ENCODE results near the gene CLDN9. TPM values are rescaled to one million over a fixed set of nuclear protein-coding genes. Genes with fewer than 3 reads are reported as not detected.

The CLDN9 gene
- total RNA-seq, 1 experiment from 2014 or later: not detected

DNA sequence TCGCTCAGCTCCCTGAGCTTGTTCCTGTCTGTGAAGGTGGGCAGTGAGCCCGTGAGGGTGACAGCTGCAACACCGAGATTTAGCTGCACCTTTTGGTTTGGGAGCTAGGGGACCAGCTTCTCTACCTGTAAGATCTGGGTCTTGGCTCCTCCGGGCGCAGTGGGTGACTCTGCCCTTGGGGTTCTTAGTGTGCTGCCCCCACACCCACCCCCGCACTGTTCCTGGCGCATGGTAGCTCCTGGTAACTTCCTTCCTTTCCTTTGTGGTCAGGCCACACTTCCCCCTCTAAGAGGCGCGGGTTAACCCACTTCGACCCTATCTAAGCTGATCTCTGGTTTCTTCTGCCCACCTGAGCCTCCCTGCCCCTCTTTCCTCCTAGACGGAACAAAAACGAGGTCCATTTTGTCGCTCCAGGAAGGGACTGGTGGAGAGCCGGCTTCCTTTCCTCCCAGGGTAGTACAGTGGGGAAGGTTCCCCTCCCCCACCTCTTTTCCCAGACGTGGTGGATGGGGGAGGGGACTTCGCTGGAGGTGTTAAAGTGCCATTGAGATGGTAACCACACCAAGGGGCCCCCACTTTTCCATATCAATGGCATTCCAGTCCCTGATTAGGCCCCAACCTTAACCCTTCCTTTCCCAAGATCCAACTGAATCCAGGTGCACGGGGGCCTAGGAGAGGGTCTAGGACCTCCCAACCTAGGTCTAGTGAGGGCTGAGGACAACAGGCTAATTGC is 4.6 kb upstream of the CLDN9 start:
- Histone ChIP-seq H3K27me3 (ENCODE audit: low read length) (no peaks in the 10 kb centered on the region), H3K9me2 (replicated peaks; ENCODE audit: insufficient read depth, low read length) (no peaks in the 10 kb centered on the region), H3K4me2 (ENCODE audit: low read depth, low read length, poor library complexity, severe bottlenecking) (no peak overlapping the region), H3K79me2 (ENCODE audit: low read length) (no peaks in the 10 kb centered on the region), H3K9me3 (ENCODE audit: low read length) (no peaks in the 10 kb centered on the region), H3K9ac (ENCODE audit: low read length) (no peak overlapping the region), H3K27ac (ENCODE audit: low read length) (no peak overlapping the region), H2AFZ (ENCODE audit: low read length) (no peak overlapping the region), H4K20me1 (ENCODE audit: insufficient read depth, low read depth, low read length) (no peaks in the 10 kb centered on the region), H3K4me3 (ENCODE audit: low read length) (no peak overlapping the region), H3K36me3 (ENCODE audit: insufficient read depth, low read length) (no peaks in the 10 kb centered on the region), H3K4me1 (ENCODE audit: low read length) (peaks cover 3% of the 10 kb centered on the region)
- DNase-seq: no peak

DNA sequence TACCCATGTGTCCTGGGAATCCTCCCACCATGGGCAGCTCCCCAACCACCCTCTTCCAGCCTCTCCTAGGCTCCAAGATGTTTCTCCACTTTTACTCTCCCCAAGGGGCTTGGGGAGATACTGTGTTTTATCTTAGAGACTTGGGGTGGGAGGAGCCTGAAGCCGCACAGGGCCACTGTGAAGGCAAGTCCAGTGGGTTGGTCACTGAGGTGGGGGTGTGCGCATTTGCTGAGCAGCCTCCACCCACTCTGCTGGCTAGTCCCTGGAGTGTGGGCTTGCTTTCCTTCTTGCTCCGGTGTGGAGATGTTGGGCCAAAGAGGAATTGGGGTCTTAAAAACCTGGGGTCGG is 4.1 kb upstream of the CLDN9 start:
- no peaks in the 10 kb centered on the region for H3K36me3 ChIP-seq (ENCODE audit: insufficient read depth, low read length)
- H3K4me2 ChIP-seq (ENCODE audit: low read depth, low read length, poor library complexity, severe bottlenecking): no peak overlapping the region
- DNase-seq: no peak
- no peak overlapping the region for H3K9ac ChIP-seq (ENCODE audit: low read length)
- H3K9me2 ChIP-seq (replicated peaks; ENCODE audit: insufficient read depth, low read length): no peaks in the 10 kb centered on the region
- H4K20me1 ChIP-seq (ENCODE audit: insufficient read depth, low read depth, low read length): no peaks in the 10 kb centered on the region
- H3K79me2 ChIP-seq (ENCODE audit: low read length): no peaks in the 10 kb centered on the region
- no peaks in the 10 kb centered on the region for H3K9me3 ChIP-seq (ENCODE audit: low read length)
- peaks cover 3% of the 10 kb centered on the region for H3K4me1 ChIP-seq (ENCODE audit: low read length)
- H3K27ac ChIP-seq (ENCODE audit: low read length): no peak overlapping the region
- no peak overlapping the region for H2AFZ ChIP-seq (ENCODE audit: low read length)
- no peaks in the 10 kb centered on the region for H3K27me3 ChIP-seq (ENCODE audit: low read length)
- H3K4me3 ChIP-seq (ENCODE audit: low read length): no peak overlapping the region

DNA sequence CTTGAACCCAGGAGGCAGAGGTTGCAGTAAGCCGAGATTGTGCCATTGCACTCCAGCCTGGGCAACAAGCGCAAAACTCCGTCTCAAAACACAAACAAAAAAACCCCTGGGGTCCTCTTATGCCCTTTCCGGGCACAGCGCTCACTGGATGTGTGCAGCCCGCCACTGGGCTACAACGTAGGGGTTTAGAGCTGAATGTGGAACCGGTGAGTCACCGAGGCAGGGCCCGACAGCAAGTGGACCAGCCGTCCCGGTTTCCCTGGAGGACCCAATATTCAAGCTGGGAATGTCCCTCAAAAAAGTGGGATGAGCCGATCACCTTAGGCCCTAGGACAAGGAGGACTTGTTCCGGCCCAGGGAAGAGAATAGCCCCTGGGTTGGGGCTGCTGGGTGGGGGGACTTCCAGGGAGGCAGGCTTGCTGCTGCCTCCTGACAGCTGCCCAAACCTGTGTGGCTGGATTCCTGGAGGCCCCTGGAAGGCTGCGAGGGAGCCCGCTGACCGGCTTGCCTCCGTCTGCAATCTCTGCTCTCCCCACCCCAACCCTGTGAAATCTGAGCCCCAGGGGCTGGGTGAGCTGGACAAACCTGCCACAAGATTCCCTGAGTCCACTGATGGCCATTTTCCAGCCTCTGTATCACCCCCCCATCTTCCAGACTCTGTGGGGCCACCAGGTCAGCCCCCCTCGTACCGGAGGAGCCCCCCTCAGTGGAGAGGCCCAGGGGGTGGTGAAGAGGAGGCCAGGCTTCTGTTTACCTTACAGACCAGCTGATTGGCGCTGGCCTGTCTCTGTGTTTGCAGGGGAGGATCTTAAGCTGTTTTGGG is 2.9 kb upstream of the CLDN9 start:
- H3K9me3 ChIP-seq (ENCODE audit: low read length): no peaks in the 10 kb centered on the region
- H4K20me1 ChIP-seq (ENCODE audit: insufficient read depth, low read depth, low read length): no peaks in the 10 kb centered on the region
- no peak for DNase-seq
- no peaks in the 10 kb centered on the region for H3K27me3 ChIP-seq (ENCODE audit: low read length)
- no peak overlapping the region for H3K4me2 ChIP-seq (ENCODE audit: low read depth, low read length, poor library complexity, severe bottlenecking)
- H3K79me2 ChIP-seq (ENCODE audit: low read length): no peaks in the 10 kb centered on the region
- H3K27ac ChIP-seq (ENCODE audit: low read length): no peak overlapping the region
- no peaks in the 10 kb centered on the region for H3K9me2 ChIP-seq (replicated peaks; ENCODE audit: insufficient read depth, low read length)
- no peak overlapping the region for H3K4me3 ChIP-seq (ENCODE audit: low read length)
- peaks cover 2% of the 10 kb centered on the region for H3K4me1 ChIP-seq (ENCODE audit: low read length)
- H2AFZ ChIP-seq (ENCODE audit: low read length): no peak overlapping the region
- no peak overlapping the region for H3K9ac ChIP-seq (ENCODE audit: low read length)
- H3K36me3 ChIP-seq (ENCODE audit: insufficient read depth, low read length): no peaks in the 10 kb centered on the region

DNA sequence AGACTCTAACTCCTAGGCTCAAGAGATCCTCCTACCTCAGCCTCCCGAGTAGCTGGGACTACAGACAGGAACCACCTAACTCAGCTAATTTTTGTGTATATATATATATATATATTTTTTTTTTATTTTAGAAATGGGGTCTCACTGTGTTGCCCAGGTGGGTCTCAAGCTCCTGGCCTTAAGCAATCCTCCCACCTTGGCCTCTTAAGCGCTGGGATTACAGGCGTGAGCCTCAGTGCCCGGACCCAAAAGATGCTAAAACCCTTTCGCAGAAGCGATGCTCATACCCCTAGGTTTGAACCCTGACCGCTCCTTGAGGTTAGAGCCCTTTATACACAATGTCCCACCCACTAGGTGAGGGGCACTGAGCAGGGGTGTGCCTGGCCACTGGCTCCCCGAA is 2.2 kb upstream of the CLDN9 start:
- Histone ChIP-seq H3K9ac (ENCODE audit: low read length) (no peak overlapping the region), H3K4me2 (ENCODE audit: low read depth, low read length, poor library complexity, severe bottlenecking) (no peak overlapping the region)

DNA sequence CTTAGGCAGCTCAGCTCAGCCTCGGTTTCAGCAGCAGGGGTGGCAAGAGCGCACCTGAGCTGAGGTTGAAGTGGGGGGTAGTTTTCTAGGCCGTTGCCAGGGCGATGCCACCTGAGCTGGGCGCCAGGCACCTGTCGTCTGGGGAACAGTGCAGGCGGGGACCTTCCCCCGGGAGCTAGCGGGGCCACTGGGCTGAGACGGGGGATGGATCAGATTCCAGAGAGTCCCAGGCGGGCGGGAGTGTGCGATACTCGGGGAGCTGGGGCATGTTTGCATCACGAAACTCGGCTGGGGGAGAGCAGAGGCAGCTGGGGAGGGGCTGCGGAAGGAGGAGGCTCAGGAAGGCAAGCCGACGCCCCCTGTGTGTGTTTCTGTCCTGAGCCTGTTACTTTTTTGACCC is 477 bp upstream of the CLDN9 start:
- no peak for DNase-seq
- no peak overlapping the region for H3K9ac ChIP-seq (ENCODE audit: low read length)
- no peaks in the 10 kb centered on the region for H3K79me2 ChIP-seq (ENCODE audit: low read length)
- H4K20me1 ChIP-seq (ENCODE audit: insufficient read depth, low read depth, low read length): no peaks in the 10 kb centered on the region
- H3K27ac ChIP-seq (ENCODE audit: low read length): no peak overlapping the region
- H3K36me3 ChIP-seq (ENCODE audit: insufficient read depth, low read length): no peaks in the 10 kb centered on the region
- H2AFZ ChIP-seq (ENCODE audit: low read length): no peak overlapping the region
- no peak overlapping the region for H3K4me3 ChIP-seq (ENCODE audit: low read length)
- no peaks in the 10 kb centered on the region for H3K9me3 ChIP-seq (ENCODE audit: low read length)
- no peaks in the 10 kb centered on the region for H3K9me2 ChIP-seq (replicated peaks; ENCODE audit: insufficient read depth, low read length)
- H3K27me3 ChIP-seq (ENCODE audit: low read length): no peaks in the 10 kb centered on the region
- H3K4me2 ChIP-seq (ENCODE audit: low read depth, low read length, poor library complexity, severe bottlenecking): no peak overlapping the region
- no peaks in the 10 kb centered on the region for H3K4me1 ChIP-seq (ENCODE audit: low read length)

More for the DNA sequence above, 2.2 kb upstream of the CLDN9 start:
- H3K4me1 ChIP-seq (ENCODE audit: low read length): no peaks in the 10 kb centered on the region
- no peaks in the 10 kb centered on the region for H3K27me3 ChIP-seq (ENCODE audit: low read length)
- H4K20me1 ChIP-seq (ENCODE audit: insufficient read depth, low read depth, low read length): no peaks in the 10 kb centered on the region
- no peaks in the 10 kb centered on the region for H3K9me2 ChIP-seq (replicated peaks; ENCODE audit: insufficient read depth, low read length)
- no peak for DNase-seq
- no peaks in the 10 kb centered on the region for H3K36me3 ChIP-seq (ENCODE audit: insufficient read depth, low read length)
- no peak overlapping the region for H3K4me3 ChIP-seq (ENCODE audit: low read length)
- H3K9me3 ChIP-seq (ENCODE audit: low read length): no peaks in the 10 kb centered on the region
- no peak overlapping the region for H2AFZ ChIP-seq (ENCODE audit: low read length)
- no peaks in the 10 kb centered on the region for H3K79me2 ChIP-seq (ENCODE audit: low read length)
- H3K27ac ChIP-seq (ENCODE audit: low read length): no peak overlapping the region

DNA sequence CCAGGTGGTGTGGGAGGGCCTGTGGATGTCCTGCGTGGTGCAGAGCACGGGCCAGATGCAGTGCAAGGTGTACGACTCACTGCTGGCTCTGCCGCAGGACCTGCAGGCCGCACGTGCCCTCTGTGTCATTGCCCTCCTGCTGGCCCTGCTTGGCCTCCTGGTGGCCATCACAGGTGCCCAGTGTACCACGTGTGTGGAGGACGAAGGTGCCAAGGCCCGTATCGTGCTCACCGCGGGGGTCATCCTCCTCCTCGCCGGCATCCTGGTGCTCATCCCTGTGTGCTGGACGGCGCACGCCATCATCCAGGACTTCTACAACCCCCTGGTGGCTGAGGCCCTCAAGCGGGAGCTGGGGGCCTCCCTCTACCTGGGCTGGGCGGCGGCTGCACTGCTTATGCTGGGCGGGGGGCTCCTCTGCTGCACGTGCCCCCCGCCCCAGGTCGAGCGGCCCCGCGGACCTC is 798 bp downstream of the CLDN9 start:
- Histone ChIP-seq H2AFZ (ENCODE audit: low read length) (no peak overlapping the region), H3K4me2 (ENCODE audit: low read depth, low read length, poor library complexity, severe bottlenecking) (no peak overlapping the region), H3K9me3 (ENCODE audit: low read length) (no peaks in the 10 kb centered on the region), H3K79me2 (ENCODE audit: low read length) (no peaks in the 10 kb centered on the region), H3K4me3 (ENCODE audit: low read length) (no peak overlapping the region), H3K27ac (ENCODE audit: low read length) (no peak overlapping the region), H3K27me3 (ENCODE audit: low read length) (no peaks in the 10 kb centered on the region), H3K9me2 (replicated peaks; ENCODE audit: insufficient read depth, low read length) (no peaks in the 10 kb centered on the region), H3K36me3 (ENCODE audit: insufficient read depth, low read length) (no peaks in the 10 kb centered on the region), H4K20me1 (ENCODE audit: insufficient read depth, low read depth, low read length) (no peaks in the 10 kb centered on the region), H3K9ac (ENCODE audit: low read length) (no peak overlapping the region), H3K4me1 (ENCODE audit: low read length) (no peaks in the 10 kb centered on the region)
- DNase-seq: no peak

DNA sequence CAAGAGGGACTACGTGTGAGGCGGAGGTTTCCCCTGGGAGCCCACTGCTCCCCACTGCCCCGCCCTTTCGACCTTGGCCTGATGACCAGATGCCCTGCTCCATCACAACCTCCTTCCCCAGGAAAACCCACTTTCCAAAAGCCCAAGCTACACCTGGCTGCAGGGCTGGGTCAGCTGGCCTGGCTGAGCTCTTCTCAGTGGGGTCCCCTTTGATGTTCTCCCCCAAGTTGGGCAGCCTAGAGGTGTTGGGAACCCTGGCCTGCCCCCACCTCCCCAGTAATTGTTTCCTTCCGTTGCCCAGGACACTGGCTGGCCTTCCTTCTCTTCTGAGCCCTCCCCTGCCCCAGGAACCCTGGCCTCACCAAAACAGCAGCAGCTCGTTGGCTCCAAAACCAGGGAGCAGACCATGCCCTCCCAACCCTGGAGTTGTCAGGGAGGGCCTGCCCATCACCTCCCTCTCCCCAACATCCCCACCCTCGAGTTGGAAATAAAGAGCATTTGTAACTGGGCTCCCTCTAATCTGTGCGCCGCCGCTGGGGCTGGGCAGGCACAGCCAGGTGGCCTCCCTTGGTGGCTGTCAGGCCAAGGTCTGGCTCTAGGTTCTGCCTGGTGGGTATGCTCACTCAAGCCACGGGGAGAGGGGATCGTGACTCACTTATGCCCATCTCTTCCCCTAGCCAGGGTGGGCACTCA is 1.4 kb downstream of the CLDN9 start:
- Histone ChIP-seq H3K9ac (ENCODE audit: low read length) (no peak overlapping the region), H3K9me3 (ENCODE audit: low read length) (no peaks in the 10 kb centered on the region), H2AFZ (ENCODE audit: low read length) (no peak overlapping the region), H3K79me2 (ENCODE audit: low read length) (no peaks in the 10 kb centered on the region), H3K4me3 (ENCODE audit: low read length) (no peak overlapping the region), H3K27ac (ENCODE audit: low read length) (no peak overlapping the region), H3K4me1 (ENCODE audit: low read length) (no peaks in the 10 kb centered on the region), H3K27me3 (ENCODE audit: low read length) (no peaks in the 10 kb centered on the region), H3K4me2 (ENCODE audit: low read depth, low read length, poor library complexity, severe bottlenecking) (no peak overlapping the region), H3K9me2 (replicated peaks; ENCODE audit: insufficient read depth, low read length) (no peaks in the 10 kb centered on the region), H3K36me3 (ENCODE audit: insufficient read depth, low read length) (no peaks in the 10 kb centered on the region), H4K20me1 (ENCODE audit: insufficient read depth, low read depth, low read length) (no peaks in the 10 kb centered on the region)
- no peak for DNase-seq

DNA sequence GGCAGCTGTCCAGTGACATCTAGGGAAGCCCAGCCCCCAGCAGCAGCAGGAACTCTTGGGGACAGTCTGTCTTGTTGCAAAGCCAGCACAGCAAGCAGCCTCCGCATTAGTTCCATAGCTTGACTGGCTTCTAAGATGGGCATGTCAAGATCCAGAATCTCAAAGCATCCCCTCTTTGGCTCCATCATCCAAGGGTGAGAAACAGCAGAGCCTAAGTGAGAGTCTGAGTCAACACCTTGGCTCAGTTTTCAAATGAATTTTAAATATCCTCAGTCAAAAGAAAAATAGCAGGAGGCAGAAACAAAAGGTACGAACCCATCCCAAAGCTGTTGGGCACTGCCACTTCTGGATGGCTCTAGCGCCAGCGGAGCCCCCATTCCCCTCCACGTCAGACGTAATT is 2.2 kb downstream of the CLDN9 start:
- no peak overlapping the region for H3K27ac ChIP-seq (ENCODE audit: low read length)
- no peaks in the 10 kb centered on the region for H3K79me2 ChIP-seq (ENCODE audit: low read length)
- no peaks in the 10 kb centered on the region for H3K9me3 ChIP-seq (ENCODE audit: low read length)
- no peak for DNase-seq
- no peaks in the 10 kb centered on the region for H4K20me1 ChIP-seq (ENCODE audit: insufficient read depth, low read depth, low read length)
- no peak overlapping the region for H3K4me3 ChIP-seq (ENCODE audit: low read length)
- H3K27me3 ChIP-seq (ENCODE audit: low read length): no peaks in the 10 kb centered on the region
- no peak overlapping the region for H2AFZ ChIP-seq (ENCODE audit: low read length)
- H3K4me1 ChIP-seq (ENCODE audit: low read length): peaks cover 2% of the 10 kb centered on the region
- no peaks in the 10 kb centered on the region for H3K36me3 ChIP-seq (ENCODE audit: insufficient read depth, low read length)
- H3K9me2 ChIP-seq (replicated peaks; ENCODE audit: insufficient read depth, low read length): no peaks in the 10 kb centered on the region
- no peak overlapping the region for H3K4me2 ChIP-seq (ENCODE audit: low read depth, low read length, poor library complexity, severe bottlenecking)
- no peak overlapping the region for H3K9ac ChIP-seq (ENCODE audit: low read length)
